GM23338 (cell line): ENCODE measurements around the gene HBQ1.

ENCODE experiments used
- CREB1 ChIP-seq: fragments of 250-450 bp; sonication (Bioruptor Pico); IDR thresholded peaks from 2 replicates; pipeline ENCODE4 v1.5.0; 2020; ENCODE audit warnings: low read depth, mild to moderate bottlenecking, moderate library complexity
- CTCF ChIP-seq, 2 experiments: fragments of 200-600 bp in 1 of 2; sonication (generic) in 1 of 2; conservative IDR thresholded peaks; 2 replicates each; pipeline versions ENCODE4 v1.5.1 to v1.6.1; 2016 to 2017; ENCODE audit warnings: antibody characterized with exemption in 2 of 2, low read depth in 2 of 2, mild to moderate bottlenecking in 2 of 2, moderate library complexity in 1 of 2
- EZH2 ChIP-seq: fragments of 200-600 bp; sonication (generic); IDR thresholded peaks from one replicate; pipeline ENCODE4 v1.8.0; 2017; ENCODE audit warnings: antibody characterized with exemption, mild to moderate bottlenecking, low read depth; ENCODE audit not compliant: unreplicated experiment
- EZH2phosphoT487 ChIP-seq: fragments of 200-600 bp; sonication (generic); IDR thresholded peaks from one replicate; pipeline ENCODE4 v1.8.1; 2018; ENCODE audit warnings: antibody characterized with exemption; ENCODE audit not compliant: unreplicated experiment
- JUNB ChIP-seq: IDR thresholded peaks from one replicate; pipeline ENCODE4 v1.6.1; 2016; ENCODE audit warnings: antibody characterized with exemption; ENCODE audit not compliant: unreplicated experiment
- POLR2AphosphoS5 ChIP-seq: IDR thresholded peaks from 2 replicates; pipeline ENCODE4 v1.6.1; 2016; ENCODE audit warnings: antibody characterized with exemption, low read depth
- REST ChIP-seq: IDR thresholded peaks from one replicate; pipeline ENCODE4 v1.6.1; 2018; ENCODE audit warnings: antibody characterized with exemption; ENCODE audit not compliant: unreplicated experiment
- STAT1 ChIP-seq: IDR thresholded peaks from one replicate; pipeline ENCODE4 v1.6.1; 2016; ENCODE audit warnings: antibody characterized with exemption; ENCODE audit not compliant: unreplicated experiment
- ZNF114 ChIP-seq: fragments of 250-450 bp; sonication (Bioruptor Pico); IDR thresholded peaks from 2 replicates; pipeline ENCODE4 v1.5.0; 2020; ENCODE audit warnings: mild to moderate bottlenecking, moderate library complexity
- ZNF331 ChIP-seq: fragments of 250-450 bp; sonication (Bioruptor Pico); IDR thresholded peaks from 2 replicates; pipeline ENCODE4 v1.5.0; 2020; ENCODE audit warnings: low read depth, mild to moderate bottlenecking, moderate library complexity
- ZNF462 ChIP-seq: fragments of 250-450 bp; sonication (Bioruptor Pico); IDR thresholded peaks from 2 replicates; pipeline ENCODE4 v1.5.0; 2020; ENCODE audit warnings: mild to moderate bottlenecking, moderate library complexity

- TF ChIP-seq STAT1 (no peak), EZH2 (peak; percentile 70), CTCF (conservative IDR thresholded peaks at IDR 0.05; ENCODE audit: low read depth in 2 of 2) (no peak), POLR2AphosphoS5 (no peak), REST (no peak), JUNB (no peak), EZH2phosphoT487 (no peak), CREB1 (CRISPR knock-in tag) (no peak), ZNF331 (no peak), ZNF114 (no peak), ZNF462 (CRISPR knock-in tag) (no peak)
These were observed 5.0 kb upstream of the HBQ1 start for GRCh38 chr16:175011-175949.
